GM10266 (cell line): ENCODE results near the gene MOB1A.
A peak's percentile ranks its signal among the peaks of the same experiment; 100 is the strongest.

Experiments
- DNase-seq: peaks from one replicate; pipeline ENCODE4 v3.0.0; 2012; ENCODE audit errors: extremely low spot score
- TF ChIP-seq, protein P1 (sequence below): IDR thresholded peaks from 2 replicates; pipeline ENCODE4 v1.5.1; 2012; ENCODE audit warnings: mild to moderate bottlenecking, low read depth; ENCODE audit not compliant: control insufficient read depth, insufficient read depth; ENCODE audit errors: missing control alignments

The MOB1A gene

DNA sequence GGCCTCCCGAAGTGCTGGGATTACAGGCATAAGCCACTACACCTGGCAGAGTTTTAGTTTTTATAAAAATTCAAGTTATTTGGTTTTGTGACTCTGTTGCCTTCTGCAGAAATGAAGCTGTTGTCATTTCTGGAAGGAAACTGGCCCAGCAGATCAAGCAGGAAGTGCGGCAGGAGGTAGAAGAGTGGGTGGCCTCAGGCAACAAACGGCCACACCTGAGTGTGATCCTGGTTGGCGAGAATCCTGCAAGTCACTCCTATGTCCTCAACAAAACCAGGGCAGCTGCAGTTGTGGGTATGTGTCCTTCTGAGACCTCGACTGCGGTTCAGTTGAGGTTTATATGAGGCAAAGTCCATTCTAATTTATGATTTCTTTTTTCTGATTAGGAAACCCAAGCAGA is 26.9 kb upstream of the MOB1A start:
- no peak for DNase-seq
- TF ChIP-seq, protein P1, sequence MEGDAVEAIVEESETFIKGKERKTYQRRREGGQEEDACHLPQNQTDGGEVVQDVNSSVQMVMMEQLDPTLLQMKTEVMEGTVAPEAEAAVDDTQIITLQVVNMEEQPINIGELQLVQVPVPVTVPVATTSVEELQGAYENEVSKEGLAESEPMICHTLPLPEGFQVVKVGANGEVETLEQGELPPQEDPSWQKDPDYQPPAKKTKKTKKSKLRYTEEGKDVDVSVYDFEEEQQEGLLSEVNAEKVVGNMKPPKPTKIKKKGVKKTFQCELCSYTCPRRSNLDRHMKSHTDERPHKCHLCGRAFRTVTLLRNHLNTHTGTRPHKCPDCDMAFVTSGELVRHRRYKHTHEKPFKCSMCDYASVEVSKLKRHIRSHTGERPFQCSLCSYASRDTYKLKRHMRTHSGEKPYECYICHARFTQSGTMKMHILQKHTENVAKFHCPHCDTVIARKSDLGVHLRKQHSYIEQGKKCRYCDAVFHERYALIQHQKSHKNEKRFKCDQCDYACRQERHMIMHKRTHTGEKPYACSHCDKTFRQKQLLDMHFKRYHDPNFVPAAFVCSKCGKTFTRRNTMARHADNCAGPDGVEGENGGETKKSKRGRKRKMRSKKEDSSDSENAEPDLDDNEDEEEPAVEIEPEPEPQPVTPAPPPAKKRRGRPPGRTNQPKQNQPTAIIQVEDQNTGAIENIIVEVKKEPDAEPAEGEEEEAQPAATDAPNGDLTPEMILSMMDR: no peak

DNA sequence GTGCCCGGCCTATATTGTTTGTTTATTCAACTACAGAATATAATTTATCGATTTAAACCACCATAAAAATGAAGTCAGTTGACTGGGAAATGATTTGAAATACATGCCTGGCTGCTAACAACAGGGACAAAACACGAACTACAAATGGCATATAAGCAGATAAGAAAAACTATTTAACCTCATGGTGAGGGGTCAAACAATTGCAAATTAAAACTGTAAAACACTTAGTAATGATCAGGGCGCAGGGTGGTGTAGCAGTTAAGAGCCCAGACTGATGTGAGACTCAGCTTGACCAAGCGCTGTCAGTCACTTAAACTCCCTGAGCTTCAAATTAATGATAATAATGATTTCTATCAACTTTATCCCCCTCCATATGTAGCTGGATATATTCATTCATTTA is 26.4 kb upstream of the MOB1A start:
- TF ChIP-seq, protein P1: no peak
- no peak for DNase-seq

DNA sequence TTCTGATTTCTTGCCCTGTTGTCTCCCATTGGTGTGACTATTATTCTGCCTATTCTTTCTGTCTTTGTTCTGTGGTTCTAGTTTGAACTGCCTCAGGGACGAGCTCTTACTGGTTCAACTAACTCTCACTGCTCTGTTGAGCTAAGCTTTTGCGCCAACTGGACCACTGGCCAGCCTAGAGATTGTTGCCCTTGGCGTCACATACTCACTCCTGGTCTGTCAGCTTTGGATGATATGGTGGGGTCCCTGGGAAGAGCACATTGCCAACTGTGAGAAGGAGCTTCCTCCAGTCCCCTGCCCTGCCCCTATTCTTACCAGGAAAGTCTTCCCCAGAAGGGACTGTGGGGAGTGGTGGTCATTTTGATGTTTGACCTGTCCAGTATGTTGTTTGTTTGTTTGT is 25.8 kb upstream of the MOB1A start:
- TF ChIP-seq, protein P1: no peak
- DNase-seq: no peak

DNA sequence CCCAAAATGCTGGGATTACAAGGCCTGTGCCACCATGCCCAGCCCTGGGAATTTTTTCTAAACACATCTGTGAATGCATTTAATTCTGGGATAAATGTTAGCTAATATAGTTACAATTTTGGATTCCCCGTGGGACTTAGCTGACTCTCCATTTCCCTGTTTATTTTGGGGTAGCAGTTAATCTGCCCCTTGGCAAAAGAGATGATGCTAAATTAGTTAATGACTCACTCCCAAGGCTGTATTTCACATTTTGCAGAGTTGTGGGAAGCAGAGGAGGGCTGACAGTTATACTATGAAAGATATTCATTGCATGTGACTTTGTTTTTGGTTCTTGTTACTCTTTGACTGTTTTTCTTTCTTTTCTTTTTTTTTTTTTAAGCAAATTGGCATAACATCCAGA is 22.9 kb upstream of the MOB1A start:
- TF ChIP-seq, protein P1: no peak
- DNase-seq: no peak

DNA sequence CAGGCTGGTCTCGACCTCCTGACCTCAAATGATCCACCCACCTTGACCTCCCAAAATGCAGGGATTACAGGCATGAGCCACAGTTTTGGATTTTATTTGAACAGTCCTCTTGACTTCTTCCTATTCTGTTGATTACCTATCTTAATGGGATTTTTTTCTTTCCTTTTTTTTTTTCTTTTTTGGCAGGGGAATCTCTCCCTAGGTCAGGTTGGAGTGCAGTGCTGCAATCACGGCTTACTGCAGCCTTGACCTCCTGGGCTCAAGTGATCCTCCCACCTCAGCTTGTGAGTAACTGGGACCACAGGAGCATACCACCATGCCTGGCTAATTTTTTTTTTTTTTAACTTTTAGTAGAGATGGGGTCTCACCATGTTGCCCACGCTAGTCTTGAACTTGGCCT is 22.5 kb upstream of the MOB1A start:
- DNase-seq: no peak
- TF ChIP-seq, protein P1: no peak

DNA sequence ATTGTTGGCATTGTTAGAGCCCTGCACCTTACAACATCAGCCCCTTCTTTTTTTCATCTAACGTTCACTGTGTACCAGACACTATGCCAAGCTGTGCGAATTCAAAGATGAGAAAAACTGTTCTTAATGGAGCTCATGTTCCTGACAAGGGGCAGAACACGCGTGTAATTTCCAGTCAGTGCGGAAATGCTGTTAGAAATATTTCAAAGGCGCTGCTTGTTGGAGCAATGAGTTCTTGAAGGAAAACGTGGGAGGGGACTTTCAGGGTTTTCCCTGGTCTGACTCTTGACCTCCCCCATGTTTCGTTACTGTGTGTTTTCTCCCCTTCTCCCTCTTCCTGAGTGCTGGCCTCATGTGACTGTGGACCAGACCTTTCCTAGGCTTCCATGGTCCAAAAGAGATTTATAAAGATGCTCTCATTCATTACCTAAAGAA is 21.2 kb upstream of the MOB1A start:
- DNase-seq: peak; percentile 36

DNA sequence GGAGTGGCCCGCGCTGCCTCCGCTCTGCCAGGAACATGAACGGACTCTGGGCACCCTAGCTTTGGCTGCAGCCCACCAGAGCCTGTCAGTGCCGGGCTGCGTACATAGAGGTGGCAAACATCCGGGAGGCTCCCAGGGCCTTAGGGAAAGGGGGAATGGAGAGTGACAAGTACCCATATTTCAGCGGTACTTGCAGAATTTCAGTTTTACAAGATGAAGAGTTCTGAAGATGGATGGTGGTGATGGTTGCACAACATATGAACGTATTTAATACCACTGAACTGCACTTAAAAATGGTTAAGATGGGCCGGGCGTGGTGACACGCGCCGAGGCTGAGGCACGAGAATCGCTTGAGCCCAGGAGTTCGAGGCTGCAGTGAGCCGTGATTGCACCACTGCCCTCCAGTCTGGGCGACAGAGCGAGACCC is 20.6 kb upstream of the MOB1A start:
- DNase-seq: no peak

More for the DNA sequence above, 21.2 kb upstream of the MOB1A start:
- TF ChIP-seq, protein P1: no peak

More for the DNA sequence above, 20.6 kb upstream of the MOB1A start:
- TF ChIP-seq, protein P1: no peak
